Peyer's patch (tissue), 4 donors: ENCODE data around the gene PRKCA. TPM values are rescaled to one million over a fixed set of nuclear protein-coding genes. Genes with fewer than 3 reads are reported as not detected.

ENCODE experiments used
- DNase-seq, 3 donors: peaks; one replicate each; pipeline ENCODE4 v3.0.0-alpha.2; 2017 to 2019
- H3K27ac ChIP-seq, 4 donors: fragments of 200-600 bp; sonication (generic); one replicate each; pipeline ENCODE4 v1.5.1; 2016 to 2019
- H3K27me3 ChIP-seq, 2 donors: fragments of 200-600 bp; sonication (generic); one replicate each; pipeline ENCODE4 v1.5.1; 2019
- H3K36me3 ChIP-seq, 3 donors: fragments of 200-600 bp; sonication (generic); one replicate each; pipeline ENCODE4 v1.5.1; 2016 to 2019
- H3K4me1 ChIP-seq, 4 donors: fragments of 200-600 bp; sonication (generic); one replicate each; pipeline ENCODE4 v1.5.1; 2016 to 2019
- H3K4me3 ChIP-seq, 4 donors: fragments of 200-600 bp; sonication (generic); 1 replicate in 3 of 4; 2 replicates in 1 of 4; pipeline ENCODE4 v1.5.1; 2016 to 2019; ENCODE audit warnings: mild to moderate bottlenecking in 1 of 4
- H3K9me3 ChIP-seq, 4 donors: fragments of 200-600 bp; sonication (generic); one replicate each; pipeline ENCODE4 v1.5.1; 2016 to 2019; ENCODE audit warnings: mild to moderate bottlenecking in 1 of 4
- POLR2A ChIP-seq, 2 donors: fragments of 450-650 bp; IDR thresholded peaks; one replicate each; pipeline ENCODE4 v1.5.1; 2017; ENCODE audit warnings: antibody characterized with exemption in 2 of 2, mild to moderate bottlenecking in 2 of 2, moderate library complexity in 2 of 2
- total RNA-seq, 4 donors: library from RNA; depleted of rRNA; stranded (reverse); fragments of >200 nt; gene quantifications; one replicate each; pipeline ENCODE4 v1.1.0, GENCODE V29; 2016
- TF ChIP-seq, protein P1 (sequence below), 6 experiments: fragments of 450-650 bp in 4 of 6; fragments of 200-600 bp in 2 of 6; sonication (generic) in 1 of 6; IDR thresholded peaks; one replicate each; pipeline ENCODE4 v1.5.1; 2017 to 2019; ENCODE audit warnings: antibody characterized with exemption in 6 of 6, mild to moderate bottlenecking in 3 of 6, moderate library complexity in 1 of 6

PRKCA gene
- total RNA-seq, 4 donors from 2014 or later = 32.2 to 47.0 (median 43.5) TPM

DNA sequence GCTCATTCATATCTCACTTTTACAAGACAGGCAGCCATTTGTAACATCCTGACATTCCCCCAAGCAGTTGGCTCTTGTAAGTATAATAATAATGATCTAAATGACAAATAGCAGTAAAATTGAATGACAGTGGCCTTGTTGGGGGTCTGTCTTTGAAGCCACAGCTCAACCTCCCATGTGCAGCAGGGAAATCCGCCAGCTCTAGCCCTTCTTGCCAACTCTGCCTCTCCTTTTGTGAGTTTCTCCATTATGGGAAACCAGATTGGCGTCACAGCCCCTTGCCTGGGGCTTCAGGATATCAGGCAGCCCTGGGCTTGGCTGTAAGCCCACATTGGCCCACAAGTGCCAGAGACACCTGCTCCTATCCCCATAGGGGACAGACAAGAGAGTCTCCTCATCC, 462.1 kb downstream of the PRKCA start:
- no peak for TF ChIP-seq POLR2A (IDR thresholded peaks at IDR 0.05)
- TF ChIP-seq, protein P1, sequence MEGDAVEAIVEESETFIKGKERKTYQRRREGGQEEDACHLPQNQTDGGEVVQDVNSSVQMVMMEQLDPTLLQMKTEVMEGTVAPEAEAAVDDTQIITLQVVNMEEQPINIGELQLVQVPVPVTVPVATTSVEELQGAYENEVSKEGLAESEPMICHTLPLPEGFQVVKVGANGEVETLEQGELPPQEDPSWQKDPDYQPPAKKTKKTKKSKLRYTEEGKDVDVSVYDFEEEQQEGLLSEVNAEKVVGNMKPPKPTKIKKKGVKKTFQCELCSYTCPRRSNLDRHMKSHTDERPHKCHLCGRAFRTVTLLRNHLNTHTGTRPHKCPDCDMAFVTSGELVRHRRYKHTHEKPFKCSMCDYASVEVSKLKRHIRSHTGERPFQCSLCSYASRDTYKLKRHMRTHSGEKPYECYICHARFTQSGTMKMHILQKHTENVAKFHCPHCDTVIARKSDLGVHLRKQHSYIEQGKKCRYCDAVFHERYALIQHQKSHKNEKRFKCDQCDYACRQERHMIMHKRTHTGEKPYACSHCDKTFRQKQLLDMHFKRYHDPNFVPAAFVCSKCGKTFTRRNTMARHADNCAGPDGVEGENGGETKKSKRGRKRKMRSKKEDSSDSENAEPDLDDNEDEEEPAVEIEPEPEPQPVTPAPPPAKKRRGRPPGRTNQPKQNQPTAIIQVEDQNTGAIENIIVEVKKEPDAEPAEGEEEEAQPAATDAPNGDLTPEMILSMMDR (IDR thresholded peaks at IDR 0.05) = no peak
- peak in 1 of 3 donors; percentile 18 for DNase-seq
- H3K27ac ChIP-seq = no peak overlapping the region
- no peaks in the 10 kb centered on the region for H3K9me3 ChIP-seq
- H3K36me3 ChIP-seq = no peaks in the 10 kb centered on the region
- no peaks in the 10 kb centered on the region for H3K27me3 ChIP-seq
- H3K4me1 ChIP-seq = no peaks in the 10 kb centered on the region
- H3K4me3 ChIP-seq = no peak overlapping the region

DNA sequence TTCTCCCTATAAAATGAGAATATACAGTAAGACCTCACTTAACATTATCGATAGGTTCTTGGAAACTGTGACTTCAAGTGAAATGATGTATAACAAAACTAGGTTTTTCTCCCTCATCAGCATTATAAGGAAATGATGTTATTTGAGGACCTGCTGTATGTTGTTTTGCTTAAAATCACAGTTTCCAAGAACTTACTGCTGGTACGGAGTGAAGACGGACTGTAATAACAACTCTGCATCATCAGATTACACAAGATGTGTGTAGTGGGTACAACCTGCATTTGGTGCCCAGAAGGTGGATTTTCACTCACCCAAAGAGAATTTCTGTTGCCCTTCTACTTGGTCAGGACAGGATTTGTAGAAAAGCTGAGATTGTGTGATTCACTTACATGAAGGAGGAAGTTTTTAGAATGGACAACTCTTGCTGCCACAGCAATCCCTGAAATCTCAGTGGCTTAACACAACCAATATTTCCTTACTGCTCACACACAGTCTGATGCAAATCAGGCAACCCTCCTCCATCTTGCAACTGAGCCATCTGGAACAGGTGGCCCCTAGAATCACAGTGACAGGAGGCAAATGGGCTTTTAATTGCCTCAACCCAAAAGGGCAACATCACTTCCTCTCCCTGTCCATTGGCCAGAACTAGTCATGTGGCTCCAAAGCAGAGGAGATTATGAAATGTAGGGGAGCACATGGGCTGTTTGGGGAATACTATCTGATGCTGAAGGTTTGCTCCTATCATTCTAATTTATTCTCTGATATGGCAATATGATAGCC, 464.9 kb downstream of the PRKCA start:
- no peaks in the 10 kb centered on the region for H3K4me1 ChIP-seq
- DNase-seq = no peak
- no peak overlapping the region for H3K4me3 ChIP-seq
- TF ChIP-seq, protein P1 (IDR thresholded peaks at IDR 0.05) = no peak
- no peak for TF ChIP-seq POLR2A (IDR thresholded peaks at IDR 0.05)
- no peaks in the 10 kb centered on the region for H3K27me3 ChIP-seq
- H3K9me3 ChIP-seq = no peaks in the 10 kb centered on the region
- H3K36me3 ChIP-seq = no peaks in the 10 kb centered on the region
- H3K27ac ChIP-seq = no peak overlapping the region

DNA sequence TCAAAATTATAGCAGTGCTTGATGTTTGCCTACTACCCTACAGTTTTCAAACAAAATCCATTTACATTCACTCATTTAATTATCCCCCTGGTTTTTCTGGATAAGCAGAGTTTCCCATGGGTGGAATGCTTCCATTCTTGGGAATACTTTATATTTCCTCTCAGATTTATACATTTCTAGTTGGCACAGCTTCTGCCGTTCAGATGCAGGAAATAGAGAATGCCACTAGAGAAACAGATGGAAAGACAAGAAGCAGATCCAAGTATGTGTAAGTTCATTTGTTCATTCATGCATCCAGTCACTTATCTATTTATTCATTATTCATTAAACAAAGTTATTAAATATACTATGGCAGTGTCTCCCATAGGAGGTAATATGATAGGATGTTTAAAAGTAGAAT, 467.5 kb downstream of the PRKCA start:
- TF ChIP-seq POLR2A (IDR thresholded peaks at IDR 0.05) = no peak
- TF ChIP-seq, protein P1 (IDR thresholded peaks at IDR 0.05) = no peak
- H3K27ac ChIP-seq = no peak overlapping the region
- no peak for DNase-seq
- no peak overlapping the region for H3K4me3 ChIP-seq
- H3K27me3 ChIP-seq = no peaks in the 10 kb centered on the region
- H3K4me1 ChIP-seq = no peaks in the 10 kb centered on the region
- peaks cover 0 to 6% (median 0%) of the 10 kb centered on the region in 3 donors for H3K36me3 ChIP-seq
- H3K9me3 ChIP-seq = no peaks in the 10 kb centered on the region

DNA sequence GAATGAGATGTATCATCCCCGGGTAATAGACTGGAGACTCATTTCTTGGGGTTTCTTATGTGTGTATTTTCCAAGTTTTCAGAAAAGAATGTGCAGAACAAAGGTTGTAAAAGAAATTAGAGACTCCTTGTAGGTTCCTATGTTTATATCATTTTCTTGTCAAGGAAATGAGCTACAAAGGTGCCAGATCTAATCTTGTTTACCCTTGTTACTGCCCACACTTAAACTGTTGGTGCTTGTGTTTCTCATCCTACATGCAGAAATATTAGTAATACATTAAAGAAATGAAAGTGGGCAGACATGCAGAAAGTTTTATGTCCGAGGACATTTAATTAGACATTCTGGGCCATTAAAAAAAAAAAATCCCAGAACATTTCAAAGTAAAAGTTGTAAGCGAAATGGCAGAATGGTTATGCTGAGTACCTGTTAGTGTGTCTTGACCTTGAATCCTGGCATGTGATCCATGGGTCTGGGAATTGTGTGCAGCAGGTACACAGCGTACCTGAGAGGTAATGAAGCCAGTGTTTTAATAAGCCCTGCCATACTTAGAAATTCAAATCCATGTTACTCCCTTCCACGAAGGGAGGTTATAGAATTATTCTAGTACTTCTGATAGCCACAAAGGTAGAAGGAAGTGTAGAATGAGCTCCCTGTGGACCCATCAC, 469.9 kb downstream of the PRKCA start:
- H3K4me3 ChIP-seq = no peak overlapping the region
- H3K9me3 ChIP-seq = no peaks in the 10 kb centered on the region
- TF ChIP-seq POLR2A (IDR thresholded peaks at IDR 0.05) = no peak
- TF ChIP-seq, protein P1 (IDR thresholded peaks at IDR 0.05) = no peak
- no peak for DNase-seq
- H3K27me3 ChIP-seq = no peaks in the 10 kb centered on the region
- H3K36me3 ChIP-seq = peaks cover 0 to 10% (median 0%) of the 10 kb centered on the region in 3 donors
- H3K4me1 ChIP-seq = no peaks in the 10 kb centered on the region
- no peak overlapping the region for H3K27ac ChIP-seq

DNA sequence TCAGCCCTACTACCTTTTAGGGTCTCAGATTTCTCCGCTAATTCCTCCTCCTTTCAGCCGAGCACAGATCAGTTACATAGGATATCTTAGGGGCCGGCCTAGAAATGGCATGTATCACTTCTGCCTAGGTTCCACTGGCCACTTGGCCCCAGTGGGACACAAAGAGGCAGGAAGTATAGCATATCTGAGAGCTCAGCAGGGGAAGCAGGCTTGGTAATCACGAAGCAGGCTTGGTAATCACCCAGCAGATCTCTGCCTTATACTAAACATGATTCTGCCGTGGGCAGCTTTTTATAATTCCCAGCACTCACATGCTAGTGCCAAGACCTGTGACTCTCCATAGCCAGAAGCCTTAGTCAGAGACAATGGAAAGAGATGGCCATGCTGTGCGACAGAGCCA, 472.9 kb downstream of the PRKCA start:
- Histone ChIP-seq H3K4me3 (no peak overlapping the region), H3K27me3 (no peaks in the 10 kb centered on the region), H3K9me3 (no peaks in the 10 kb centered on the region), H3K4me1 (no peaks in the 10 kb centered on the region), H3K36me3 (peaks cover 0 to 10% (median 0%) of the 10 kb centered on the region in 3 donors), H3K27ac (no peak overlapping the region)
- TF ChIP-seq POLR2A (IDR thresholded peaks at IDR 0.05) = no peak
- TF ChIP-seq, protein P1 (IDR thresholded peaks at IDR 0.05) = no peak
- DNase-seq = no peak
